Measurements from ENCODE around the gene EID2B. TPM values are rescaled to one million over a fixed set of nuclear protein-coding genes. Genes with fewer than 3 reads are reported as not detected.

Gene EID2B
- total and polyA plus RNA-seq, 9 of the 15 experiments (the other 6 are each of a cell fraction or from before 2014, with no cell fraction given) = 2.8 to 8.8 (median 4.8) TPM

GRCh38 chr19:39533791-39534190 is 1.1 kb upstream of the EID2B start (continued):
- TF ChIP-seq CTCFL (IDR thresholded peaks at IDR 0.05; ENCODE audit: borderline replicate concordance, insufficient read depth, low read depth, low read length, poor library complexity, severe bottlenecking) = no peak
- TF ChIP-seq ZNF174 (CRISPR knock-in tag; IDR thresholded peaks at IDR 0.05) = no peak
- no peak for TF ChIP-seq ZNF77 (CRISPR knock-in tag; IDR thresholded peaks at IDR 0.05)
- no peak for TF ChIP-seq AFF4 (CRISPR knock-in tag; IDR thresholded peaks at IDR 0.05)
- TF ChIP-seq KLF16 (IDR thresholded peaks at IDR 0.05) = no peak
- TF ChIP-seq HSF4 (CRISPR knock-in tag; IDR thresholded peaks at IDR 0.05; ENCODE audit: borderline replicate concordance) = no peak
- no peak for TF ChIP-seq THAP7 (CRISPR knock-in tag; IDR thresholded peaks at IDR 0.05)
- TF ChIP-seq OTX1 (CRISPR knock-in tag; IDR thresholded peaks at IDR 0.05) = no peak
- no peak for TF ChIP-seq ZBTB11 (CRISPR knock-in tag; IDR thresholded peaks at IDR 0.05)
- no peak for TF ChIP-seq PML (IDR thresholded peaks at IDR 0.05; ENCODE audit: low read length)
- TF ChIP-seq SRSF7 (optimal IDR thresholded peaks at IDR 0.05; ENCODE audit: low read depth, low read length) = no peak
- TF ChIP-seq ETS1 (conservative IDR thresholded peaks at IDR 0.05; ENCODE audit: control insufficient read depth, low read depth, low read length) = no peak
